ENCODE data around the gene CNTN2. TPM values are rescaled to one million over a fixed set of nuclear protein-coding genes. Genes with fewer than 3 reads are reported as not detected.

CNTN2 gene
- total RNA-seq, 1 donor from 2014 or later: 208 TPM

DNA sequence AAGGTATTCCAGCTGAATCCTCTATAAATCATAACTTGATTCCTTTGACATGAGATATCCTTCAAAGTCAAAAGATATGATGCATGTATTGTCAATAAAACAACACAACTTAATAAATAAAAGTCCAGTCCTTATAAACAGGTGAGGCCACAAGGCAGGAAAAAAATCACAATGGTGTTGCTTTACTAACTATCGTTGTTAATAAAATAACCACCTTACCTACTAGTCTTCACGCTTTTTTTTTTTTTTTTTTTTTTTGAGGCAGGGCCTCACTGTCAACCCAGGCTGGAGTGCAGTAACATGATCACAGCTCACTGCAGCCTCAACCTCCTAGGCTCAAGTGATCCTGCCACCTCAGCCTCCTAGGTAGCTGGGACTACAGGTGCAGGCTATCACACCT lies 41.3 kb downstream of the CNTN2 start, which contains the start of gene TMEM81:
TMEM81 (minus strand) TSS at position 101 of the 400 bp plus-strand sequence. CDS start 140 bp downstream, outside the sequence.
- Mint-ChIP-seq H3K4me3 (ENCODE audit: unreplicated experiment) (no peak within 1 kb of the TSS), H3K36me3 (ENCODE audit: unreplicated experiment) (no peaks in the 10 kb centered on the region), H3K27ac (ENCODE audit: unreplicated experiment) (no peak within 1 kb of the TSS), H3K27me3 (ENCODE audit: unreplicated experiment) (no peaks in the 10 kb centered on the region), H3K9me3 (ENCODE audit: unreplicated experiment) (no peaks in the 10 kb centered on the region), H3K4me1 (ENCODE audit: low read depth, unreplicated experiment) (no peaks in the 10 kb centered on the region)
- TF ChIP-seq CTCF (IDR thresholded peaks at IDR 0.05; ENCODE audit: partially characterized antibody, unreplicated experiment): no peak
- DNase-seq: no peak

DNA sequence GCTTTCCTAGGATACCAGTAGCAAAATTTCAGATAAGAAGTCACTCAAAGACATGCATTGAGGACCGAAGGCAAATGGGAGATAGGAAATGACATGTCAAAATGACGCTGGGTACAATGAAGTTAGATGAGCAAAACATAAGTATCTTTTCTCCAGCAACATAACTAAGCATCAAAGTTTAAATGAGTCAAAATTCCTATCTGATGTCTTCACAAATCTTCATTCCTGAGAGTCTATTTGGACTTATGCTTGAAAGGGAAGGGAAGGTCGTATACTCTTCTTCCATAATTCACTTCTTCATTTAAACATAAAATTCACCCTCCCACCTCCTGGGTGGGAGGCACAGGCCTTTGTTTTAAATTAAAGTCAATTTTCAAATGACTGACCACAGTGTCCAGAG lies 45.3 kb downstream of the CNTN2 start:
- Mint-ChIP-seq H3K9me3 (ENCODE audit: unreplicated experiment) (no peaks in the 10 kb centered on the region), H3K27ac (ENCODE audit: unreplicated experiment) (no peak overlapping the region), H3K36me3 (ENCODE audit: unreplicated experiment) (no peaks in the 10 kb centered on the region), H3K4me1 (ENCODE audit: low read depth, unreplicated experiment) (no peaks in the 10 kb centered on the region), H3K27me3 (ENCODE audit: unreplicated experiment) (no peaks in the 10 kb centered on the region), H3K4me3 (ENCODE audit: unreplicated experiment) (no peak overlapping the region)
- no peak for DNase-seq
- TF ChIP-seq CTCF (IDR thresholded peaks at IDR 0.05; ENCODE audit: partially characterized antibody, unreplicated experiment): no peak

DNA sequence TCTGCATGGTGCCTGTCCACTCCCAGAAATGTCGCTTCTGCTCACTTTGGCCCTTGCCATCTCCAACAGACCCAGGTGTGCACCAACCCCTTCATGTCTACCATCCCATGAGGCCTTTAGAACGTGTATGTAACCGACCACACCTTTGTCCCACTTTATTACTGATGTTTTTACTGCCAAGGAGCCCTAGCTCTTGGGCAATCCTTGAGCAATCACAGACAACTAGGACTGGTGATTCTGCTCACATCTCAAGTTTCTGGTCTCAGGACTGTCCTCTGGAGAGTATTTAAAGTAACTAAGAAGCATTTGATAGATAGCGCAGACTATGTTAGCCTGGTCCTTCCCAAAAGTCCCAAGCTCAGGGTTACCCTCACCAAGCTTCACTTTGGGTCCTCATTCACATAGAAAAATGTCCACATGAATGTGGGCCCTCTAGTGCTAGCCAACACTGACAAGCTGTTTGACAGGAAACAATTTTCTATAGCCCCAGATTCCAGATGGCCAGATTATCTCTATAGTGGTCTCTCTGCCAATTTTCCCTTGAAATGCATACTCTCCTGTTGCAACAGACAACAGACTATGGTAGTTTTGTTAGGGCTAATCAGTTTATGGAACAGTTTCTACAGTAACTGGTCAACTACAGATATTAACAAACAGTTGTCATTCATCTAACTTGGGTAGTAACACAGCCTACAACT lies 48.2 kb downstream of the CNTN2 start:
- H3K9me3 Mint-ChIP-seq (ENCODE audit: unreplicated experiment): no peaks in the 10 kb centered on the region
- H3K4me3 Mint-ChIP-seq (ENCODE audit: unreplicated experiment): no peak overlapping the region
- no peaks in the 10 kb centered on the region for H3K27me3 Mint-ChIP-seq (ENCODE audit: unreplicated experiment)
- DNase-seq: no peak
- H3K4me1 Mint-ChIP-seq (ENCODE audit: low read depth, unreplicated experiment): no peaks in the 10 kb centered on the region
- no peak overlapping the region for H3K27ac Mint-ChIP-seq (ENCODE audit: unreplicated experiment)
- TF ChIP-seq CTCF (IDR thresholded peaks at IDR 0.05; ENCODE audit: partially characterized antibody, unreplicated experiment): no peak
- no peaks in the 10 kb centered on the region for H3K36me3 Mint-ChIP-seq (ENCODE audit: unreplicated experiment)

DNA sequence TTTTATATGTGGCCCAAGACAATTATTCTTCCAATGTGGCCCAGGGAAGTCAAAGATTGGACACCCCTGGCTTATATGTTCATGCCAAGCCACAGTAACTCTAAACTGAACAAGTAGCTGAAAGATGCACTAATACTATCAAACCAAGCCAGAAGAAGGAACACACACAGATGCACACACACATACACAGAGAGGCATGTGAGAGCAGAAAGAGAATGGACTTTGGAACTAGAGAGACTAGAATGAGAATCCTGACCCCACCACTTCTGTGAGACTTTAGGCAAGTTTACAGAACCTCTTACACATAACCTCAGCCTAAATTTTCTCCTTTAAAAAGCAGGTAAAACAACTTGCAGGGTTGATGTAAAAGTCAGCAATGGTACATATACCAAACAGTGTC lies 52.4 kb downstream of the CNTN2 start:
- no peak for DNase-seq
- Mint-ChIP-seq H3K4me1 (ENCODE audit: low read depth, unreplicated experiment) (no peaks in the 10 kb centered on the region), H3K4me3 (ENCODE audit: unreplicated experiment) (no peak overlapping the region), H3K27ac (ENCODE audit: unreplicated experiment) (no peak overlapping the region), H3K9me3 (ENCODE audit: unreplicated experiment) (no peaks in the 10 kb centered on the region), H3K36me3 (ENCODE audit: unreplicated experiment) (no peaks in the 10 kb centered on the region), H3K27me3 (ENCODE audit: unreplicated experiment) (no peaks in the 10 kb centered on the region)
- TF ChIP-seq CTCF (IDR thresholded peaks at IDR 0.05; ENCODE audit: partially characterized antibody, unreplicated experiment): no peak

DNA sequence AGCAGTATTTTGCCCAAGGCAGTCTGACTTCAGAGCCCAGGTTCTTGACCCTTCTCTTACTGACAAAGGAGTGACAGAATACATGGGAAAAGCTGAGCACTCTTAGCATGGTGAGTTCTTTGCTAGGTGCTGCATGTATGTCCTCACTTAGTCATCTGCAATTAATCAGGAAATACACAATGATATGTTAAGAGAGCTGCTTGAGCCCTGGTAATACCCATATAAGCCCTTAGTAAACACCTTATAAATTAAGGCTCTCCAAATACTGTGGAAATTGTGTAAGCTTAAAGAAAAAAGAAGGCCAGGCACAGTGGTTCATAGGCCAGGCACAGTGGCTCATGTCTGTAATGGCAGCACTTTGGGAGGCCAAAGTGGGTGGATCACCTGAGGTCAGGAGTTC lies 55.2 kb downstream of the CNTN2 start:
- Mint-ChIP-seq H3K4me1 (ENCODE audit: low read depth, unreplicated experiment) (no peaks in the 10 kb centered on the region), H3K4me3 (ENCODE audit: unreplicated experiment) (no peak overlapping the region), H3K36me3 (ENCODE audit: unreplicated experiment) (no peaks in the 10 kb centered on the region), H3K9me3 (ENCODE audit: unreplicated experiment) (no peaks in the 10 kb centered on the region), H3K27ac (ENCODE audit: unreplicated experiment) (no peak overlapping the region), H3K27me3 (ENCODE audit: unreplicated experiment) (no peaks in the 10 kb centered on the region)
- no peak for DNase-seq
- no peak for TF ChIP-seq CTCF (IDR thresholded peaks at IDR 0.05; ENCODE audit: partially characterized antibody, unreplicated experiment)
